ENCODE data around the gene KLF1.

GRCh38 chr19:12867120-12868099 is 19.6 kb downstream of the KLF1 start:
- TF ChIP-seq CTCF (IDR thresholded peaks at IDR 0.05 in 4 of 5, conservative IDR thresholded peaks at IDR 0.05 in 1 of 5) (no peak), POLR2A (IDR thresholded peaks at IDR 0.05) (no peak)
